ENCODE results near the gene PCDHB5.
"Not testable (repeated sequence)": the region's sequence is repeated elsewhere in the genome, so short reads cannot be mapped to it uniquely, and the experiment has no call there.

Gene PCDHB5

GRCh38 chr5:141135030-141135717 is at the start of gene PCDHB5:
PCDHB5 (plus strand) TSS chr5:141135206; CDS start chr5:141135435, 229 bp downstream.
- no peak within 1 kb of the TSS for H3K27ac Mint-ChIP-seq
- peak within 1 kb of the TSS; percentile 61 for H3K4me3 Mint-ChIP-seq
- peaks cover 33% of the 10 kb centered on the region for H3K9me3 Mint-ChIP-seq
- peaks cover 10% of the 10 kb centered on the region for H3K36me3 Mint-ChIP-seq
- peaks cover 4% of the 10 kb centered on the region for H3K4me1 Mint-ChIP-seq
- peaks cover 26% of the 10 kb centered on the region for H3K27me3 Mint-ChIP-seq

- Mint-ChIP-seq H3K4me3 (peak within 1 kb of the TSS; percentile 49), H3K27me3 (peaks cover 32% of the 10 kb centered on the region), H3K36me3 (peaks cover 8% of the 10 kb centered on the region), H3K9me3 (peaks cover 25% of the 10 kb centered on the region), H3K4me1 (no peaks in the 10 kb centered on the region), H3K27ac (no peak within 1 kb of the TSS)
Measured at GRCh38 chr5:141094481-141095262, 40.3 kb upstream of the PCDHB5 start, which contains the start of gene PCDHB2. PCDHB2 (plus strand) TSS chr5:141094615; CDS start chr5:141094791, 176 bp downstream.

DNA sequence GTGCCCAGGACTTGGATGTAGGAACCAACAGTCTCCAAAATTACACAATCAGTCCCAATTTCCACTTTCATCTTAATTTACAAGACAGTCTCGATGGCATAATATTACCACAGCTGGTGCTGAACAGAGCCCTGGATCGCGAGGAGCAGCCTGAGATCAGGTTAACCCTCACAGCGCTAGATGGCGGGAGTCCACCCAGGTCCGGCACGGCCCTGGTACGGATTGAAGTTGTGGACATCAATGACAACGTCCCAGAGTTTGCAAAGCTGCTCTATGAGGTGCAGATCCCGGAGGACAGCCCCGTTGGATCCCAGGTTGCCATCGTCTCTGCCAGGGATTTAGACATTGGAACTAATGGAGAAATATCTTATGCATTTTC is 39.8 kb upstream of the PCDHB5 start:
- no peak overlapping the region for H3K4me3 Mint-ChIP-seq
- H3K27me3 Mint-ChIP-seq: peaks cover 38% of the 10 kb centered on the region
- peaks cover 8% of the 10 kb centered on the region for H3K36me3 Mint-ChIP-seq
- H3K9me3 Mint-ChIP-seq: peaks cover 30% of the 10 kb centered on the region
- H3K4me1 Mint-ChIP-seq: peaks cover under 1% of the 10 kb centered on the region
- H3K27ac Mint-ChIP-seq: no peak overlapping the region

- H3K4me1 Mint-ChIP-seq, H3K27ac Mint-ChIP-seq, H3K4me3 Mint-ChIP-seq: not testable (repeated sequence)
- peaks cover 13% of the 10 kb centered on the region for H3K36me3 Mint-ChIP-seq
- peaks cover 40% of the 10 kb centered on the region for H3K27me3 Mint-ChIP-seq
- peaks cover 33% of the 10 kb centered on the region for H3K9me3 Mint-ChIP-seq
Measured at GRCh38 chr5:141096181-141096580, 38.8 kb upstream of the PCDHB5 start.

GRCh38 chr5:141096586-141096985 is 38.4 kb upstream of the PCDHB5 start:
- Mint-ChIP-seq H3K27me3 (peaks cover 44% of the 10 kb centered on the region), H3K36me3 (peaks cover 13% of the 10 kb centered on the region), H3K9me3 (peaks cover 33% of the 10 kb centered on the region)
- H3K4me1 Mint-ChIP-seq, H3K4me3 Mint-ChIP-seq, H3K27ac Mint-ChIP-seq: not testable (repeated sequence)

- peak within 1 kb of the TSS; percentile 66 for H3K4me3 Mint-ChIP-seq
- peaks cover 40% of the 10 kb centered on the region for H3K27me3 Mint-ChIP-seq
- peaks cover 19% of the 10 kb centered on the region for H3K9me3 Mint-ChIP-seq
- H3K36me3 Mint-ChIP-seq: peaks cover 8% of the 10 kb centered on the region
- peaks cover 3% of the 10 kb centered on the region for H3K4me1 Mint-ChIP-seq
- H3K27ac Mint-ChIP-seq: peak within 1 kb of the TSS; percentile 82
Measured at GRCh38 chr5:141100243-141100805, 34.7 kb upstream of the PCDHB5 start, which contains the start of gene PCDHB3. PCDHB3 (plus strand) TSS chr5:141100473; CDS start chr5:141100650, 177 bp downstream.

DNA sequence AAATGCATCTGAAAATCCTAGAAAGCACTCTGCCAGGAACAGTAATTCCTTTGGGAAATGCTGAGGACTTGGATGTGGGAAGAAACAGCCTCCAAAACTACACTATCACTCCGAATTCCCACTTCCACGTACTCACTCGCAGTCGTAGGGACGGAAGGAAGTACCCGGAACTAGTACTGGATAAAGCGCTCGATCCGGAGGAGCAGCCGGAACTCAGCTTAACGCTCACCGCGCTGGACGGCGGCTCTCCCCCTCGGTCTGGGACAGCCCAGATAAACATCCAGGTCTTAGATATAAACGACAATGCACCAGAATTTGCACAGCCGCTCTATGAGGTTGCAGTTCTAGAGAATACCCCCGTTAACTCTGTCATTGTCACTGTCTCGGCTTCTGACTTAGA is 33.9 kb upstream of the PCDHB5 start:
- Mint-ChIP-seq H3K4me1 (peaks cover 3% of the 10 kb centered on the region), H3K9me3 (peaks cover 19% of the 10 kb centered on the region), H3K4me3 (no peak overlapping the region), H3K27ac (no peak overlapping the region), H3K27me3 (peaks cover 44% of the 10 kb centered on the region), H3K36me3 (peaks cover 8% of the 10 kb centered on the region)

GRCh38 chr5:141102070-141102469 is 32.9 kb upstream of the PCDHB5 start:
- H3K27me3 Mint-ChIP-seq: peaks cover 45% of the 10 kb centered on the region
- not testable (repeated sequence) for H3K4me1 Mint-ChIP-seq, H3K27ac Mint-ChIP-seq, H3K36me3 Mint-ChIP-seq, H3K4me3 Mint-ChIP-seq
- H3K9me3 Mint-ChIP-seq: peaks cover 20% of the 10 kb centered on the region

GRCh38 chr5:141102471-141102870 is 32.5 kb upstream of the PCDHB5 start:
- not testable (repeated sequence) for H3K4me3 Mint-ChIP-seq, H3K4me1 Mint-ChIP-seq, H3K27ac Mint-ChIP-seq, H3K36me3 Mint-ChIP-seq
- Mint-ChIP-seq H3K27me3 (peaks cover 44% of the 10 kb centered on the region), H3K9me3 (peaks cover 24% of the 10 kb centered on the region)

GRCh38 chr5:141105350-141105749 is 29.7 kb upstream of the PCDHB5 start:
- H3K27ac Mint-ChIP-seq: no peak overlapping the region
- peaks cover 13% of the 10 kb centered on the region for H3K9me3 Mint-ChIP-seq
- peaks cover 1% of the 10 kb centered on the region for H3K4me1 Mint-ChIP-seq
- peaks cover 33% of the 10 kb centered on the region for H3K27me3 Mint-ChIP-seq
- H3K36me3 Mint-ChIP-seq: peaks cover 4% of the 10 kb centered on the region
- H3K4me3 Mint-ChIP-seq: no peak overlapping the region

- Mint-ChIP-seq H3K27me3 (peaks cover 24% of the 10 kb centered on the region), H3K27ac (no peak overlapping the region), H3K4me1 (no peaks in the 10 kb centered on the region), H3K9me3 (peaks cover 40% of the 10 kb centered on the region), H3K36me3 (peaks cover 15% of the 10 kb centered on the region), H3K4me3 (no peak overlapping the region)
Measured at GRCh38 chr5:141119250-141119649, 15.8 kb upstream of the PCDHB5 start.

DNA sequence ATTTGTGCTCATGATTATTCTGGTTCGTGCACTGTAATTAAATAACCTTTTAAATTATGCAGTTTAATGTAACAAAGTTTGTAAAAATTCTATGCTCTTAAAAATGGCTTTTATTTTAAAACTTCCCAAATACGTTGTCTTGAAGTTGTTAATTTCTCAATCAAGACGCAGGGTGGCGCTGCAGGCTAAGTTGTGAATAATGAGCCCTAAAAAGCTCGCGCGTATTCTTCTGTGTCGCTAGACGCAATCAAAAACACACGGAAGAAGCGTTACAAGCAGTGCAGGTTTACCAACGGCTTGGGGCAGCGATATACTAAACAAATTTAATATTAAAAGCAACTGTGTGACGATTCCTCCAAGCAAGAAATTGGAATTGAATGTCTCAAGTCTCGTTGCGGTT is 13.4 kb upstream of the PCDHB5 start, which contains the start of gene PCDHB4:
Gene PCDHB4, plus strand, starts transcription at position 256 of the 400 bp plus-strand sequence. CDS start 181 bp downstream, outside the sequence.
- Mint-ChIP-seq H3K36me3 (peaks cover 7% of the 10 kb centered on the region), H3K27ac (no peak within 1 kb of the TSS), H3K9me3 (peaks cover 20% of the 10 kb centered on the region), H3K4me1 (no peaks in the 10 kb centered on the region), H3K4me3 (no peak within 1 kb of the TSS), H3K27me3 (peaks cover 20% of the 10 kb centered on the region)

- peaks cover 22% of the 10 kb centered on the region for H3K27me3 Mint-ChIP-seq
- H3K36me3 Mint-ChIP-seq: peaks cover 4% of the 10 kb centered on the region
Measured at GRCh38 chr5:141121985-141122384, 13.0 kb upstream of the PCDHB5 start.

DNA sequence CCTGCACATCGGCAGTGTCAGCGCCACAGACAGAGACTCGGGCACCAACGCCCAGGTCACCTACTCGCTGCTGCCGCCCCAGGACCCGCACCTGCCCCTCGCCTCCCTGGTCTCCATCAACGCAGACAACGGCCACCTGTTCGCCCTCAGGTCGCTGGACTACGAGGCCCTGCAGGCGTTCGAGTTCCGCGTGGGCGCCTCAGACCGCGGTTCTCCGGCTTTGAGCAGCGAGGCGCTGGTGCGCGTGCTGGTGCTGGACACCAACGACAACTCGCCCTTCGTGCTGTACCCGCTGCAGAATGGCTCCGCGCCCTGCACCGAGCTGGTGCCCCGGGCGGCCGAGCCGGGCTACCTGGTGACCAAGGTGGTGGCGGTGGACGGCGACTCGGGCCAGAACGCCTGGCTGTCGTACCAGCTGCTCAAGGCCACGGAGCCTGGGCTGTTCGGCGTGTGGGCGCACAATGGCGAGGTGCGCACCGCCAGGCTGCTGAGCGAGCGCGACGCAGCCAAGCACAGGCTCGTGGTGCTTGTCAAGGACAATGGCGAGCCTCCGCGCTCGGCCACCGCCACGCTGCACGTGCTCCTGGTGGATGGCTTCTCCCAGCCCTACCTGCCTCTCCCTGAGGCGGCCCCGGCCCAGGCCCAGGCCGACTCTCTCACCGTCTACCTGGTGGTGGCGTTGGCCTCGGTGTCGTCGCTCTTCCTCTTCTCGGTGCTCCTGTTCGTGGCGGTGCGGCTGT is 11.4 kb upstream of the PCDHB5 start:
- H3K27ac Mint-ChIP-seq, H3K4me1 Mint-ChIP-seq, H3K36me3 Mint-ChIP-seq, H3K4me3 Mint-ChIP-seq: not testable (repeated sequence)
- H3K9me3 Mint-ChIP-seq: peaks cover 17% of the 10 kb centered on the region
- peaks cover 23% of the 10 kb centered on the region for H3K27me3 Mint-ChIP-seq

More at GRCh38 chr5:141121985-141122384, 13.0 kb upstream of the PCDHB5 start:
- H3K4me1 Mint-ChIP-seq: no peaks in the 10 kb centered on the region
- no peak overlapping the region for H3K4me3 Mint-ChIP-seq
- no peak overlapping the region for H3K27ac Mint-ChIP-seq
- H3K9me3 Mint-ChIP-seq: peaks cover 17% of the 10 kb centered on the region

- Mint-ChIP-seq H3K27me3 (peaks cover 22% of the 10 kb centered on the region), H3K9me3 (peaks cover 12% of the 10 kb centered on the region), H3K4me1 (no peaks in the 10 kb centered on the region), H3K36me3 (peaks cover 2% of the 10 kb centered on the region), H3K27ac (no peak overlapping the region), H3K4me3 (no peak overlapping the region)
Measured at GRCh38 chr5:141127305-141127704, 7.7 kb upstream of the PCDHB5 start.
